ENCODE measurements around the gene WNT3.

WNT3 gene

DNA sequence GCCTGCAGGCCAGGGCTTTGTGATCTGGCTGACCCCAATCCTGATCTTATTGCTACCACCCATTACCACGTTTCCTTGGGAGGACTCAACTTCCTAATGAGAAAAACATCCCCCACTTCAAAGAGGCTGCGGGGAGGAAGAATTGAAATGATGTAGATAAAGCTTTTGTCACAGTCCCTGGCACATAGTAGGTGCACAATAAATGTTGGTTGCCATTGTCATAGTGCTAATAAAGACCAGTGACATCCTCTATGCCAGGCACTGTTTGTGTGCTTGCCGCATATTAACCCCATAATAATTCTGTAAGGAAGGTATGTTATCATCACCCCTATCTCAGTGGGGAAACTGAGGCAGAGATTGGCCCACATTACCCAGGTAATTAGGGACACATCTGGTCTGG lies 22.4 kb downstream of the WNT3 start (continued):
- TF ChIP-seq ZNF610 (tag by site-specific recombination; IDR thresholded peaks at IDR 0.05; ENCODE audit: borderline replicate concordance), result no peak
- TF ChIP-seq, protein P1, sequence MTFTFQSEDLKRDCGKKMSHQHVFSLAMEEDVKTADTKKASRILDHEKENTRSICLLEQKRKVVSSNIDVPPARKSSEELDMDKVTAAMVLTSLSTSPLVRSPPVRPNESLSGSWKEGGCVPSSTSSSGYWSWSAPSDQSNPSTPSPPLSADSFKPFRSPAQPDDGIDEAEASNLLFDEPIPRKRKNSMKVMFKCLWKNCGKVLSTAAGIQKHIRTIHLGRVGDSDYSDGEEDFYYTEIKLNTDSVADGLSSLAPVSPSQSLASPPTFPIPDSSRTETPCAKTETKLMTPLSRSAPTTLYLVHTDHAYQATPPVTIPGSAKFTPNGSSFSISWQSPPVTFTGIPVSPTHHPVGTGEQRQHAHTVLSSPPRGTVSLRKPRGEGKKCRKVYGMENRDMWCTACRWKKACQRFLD (tag by site-specific recombination; IDR thresholded peaks at IDR 0.05), result no peak
- no peak for TF ChIP-seq ZNF121 (tag by site-specific recombination; IDR thresholded peaks at IDR 0.05)
- TF ChIP-seq, protein P2, sequence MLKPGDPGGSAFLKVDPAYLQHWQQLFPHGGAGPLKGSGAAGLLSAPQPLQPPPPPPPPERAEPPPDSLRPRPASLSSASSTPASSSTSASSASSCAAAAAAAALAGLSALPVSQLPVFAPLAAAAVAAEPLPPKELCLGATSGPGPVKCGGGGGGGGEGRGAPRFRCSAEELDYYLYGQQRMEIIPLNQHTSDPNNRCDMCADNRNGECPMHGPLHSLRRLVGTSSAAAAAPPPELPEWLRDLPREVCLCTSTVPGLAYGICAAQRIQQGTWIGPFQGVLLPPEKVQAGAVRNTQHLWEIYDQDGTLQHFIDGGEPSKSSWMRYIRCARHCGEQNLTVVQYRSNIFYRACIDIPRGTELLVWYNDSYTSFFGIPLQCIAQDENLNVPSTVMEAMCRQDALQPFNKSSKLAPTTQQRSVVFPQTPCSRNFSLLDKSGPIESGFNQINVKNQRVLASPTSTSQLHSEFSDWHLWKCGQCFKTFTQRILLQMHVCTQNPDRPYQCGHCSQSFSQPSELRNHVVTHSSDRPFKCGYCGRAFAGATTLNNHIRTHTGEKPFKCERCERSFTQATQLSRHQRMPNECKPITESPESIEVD (tag by site-specific recombination; IDR thresholded peaks at IDR 0.05), result no peak
- no peak for TF ChIP-seq PRDM1 (tag by site-specific recombination; IDR thresholded peaks at IDR 0.05)
- TF ChIP-seq ZNF2 (tag by site-specific recombination; IDR thresholded peaks at IDR 0.05), result no peak
- no peak for TF ChIP-seq ZNF747 (tag by site-specific recombination; IDR thresholded peaks at IDR 0.05)
- no peak for TF ChIP-seq ZNF830 (tag by site-specific recombination; IDR thresholded peaks at IDR 0.05; ENCODE audit: low read depth)

DNA sequence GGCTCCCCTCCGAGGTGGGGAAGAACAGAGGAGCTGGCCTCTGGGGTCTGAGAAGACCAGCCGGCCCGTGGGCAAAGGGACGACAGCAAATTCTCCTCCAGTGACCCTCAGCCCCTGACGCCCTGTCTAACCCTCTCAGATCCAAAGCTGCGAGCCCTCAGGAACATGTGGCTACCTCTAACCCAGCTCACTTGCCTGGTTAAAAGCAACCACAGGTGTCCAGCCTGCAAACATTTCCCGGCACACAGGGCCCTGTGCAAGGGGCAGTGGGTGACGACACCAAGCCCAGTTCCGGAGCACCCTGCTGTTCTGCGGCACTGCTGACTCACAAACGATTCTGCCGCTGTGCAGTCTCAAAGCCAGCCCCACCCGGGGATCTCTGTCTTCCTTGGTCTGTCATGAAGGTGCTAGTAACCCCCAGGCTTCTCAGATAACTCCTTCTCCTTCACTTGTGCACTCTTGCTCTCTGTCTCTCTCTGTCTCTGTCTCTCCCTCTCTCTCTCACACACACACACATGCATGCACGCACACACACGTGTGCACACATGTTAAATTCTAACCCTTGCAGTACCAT lies 23.0 kb downstream of the WNT3 start:
- ChIA-PET POLR2A (interaction anchor here (1.1 kb wide), 1 partner anchor 12 kb away, joined by 3 read pairs; no protein-coding TSS in a partner anchor), CTCF (interaction anchor here (0.6 to 2.5 kb wide), 3 partner anchors 12 to 67 kb away, joined by 3 to 15 read pairs (median 3); no protein-coding TSS in a partner anchor)
- H3K27ac ChIP-seq (ENCODE audit: extremely low read depth, low read depth, low read length), result no peak overlapping the region
- no peaks in the 10 kb centered on the region for H3K9me3 ChIP-seq (ENCODE audit: control insufficient read depth, insufficient read depth, low read depth, low read length)
- no peaks in the 10 kb centered on the region for H3K4me1 ChIP-seq (ENCODE audit: control insufficient read depth, insufficient read depth, low read length)
- no peak overlapping the region for H3K4me3 ChIP-seq (ENCODE audit: low read depth, low read length)
- no peaks in the 10 kb centered on the region for H3K36me3 ChIP-seq (ENCODE audit: control insufficient read depth in 2 of 2, insufficient read depth in 1 of 2, low read length in 2 of 2)
- no peak for TF ChIP-seq ZNF155 (tag by site-specific recombination; IDR thresholded peaks at IDR 0.05)
- TF ChIP-seq, protein P3, sequence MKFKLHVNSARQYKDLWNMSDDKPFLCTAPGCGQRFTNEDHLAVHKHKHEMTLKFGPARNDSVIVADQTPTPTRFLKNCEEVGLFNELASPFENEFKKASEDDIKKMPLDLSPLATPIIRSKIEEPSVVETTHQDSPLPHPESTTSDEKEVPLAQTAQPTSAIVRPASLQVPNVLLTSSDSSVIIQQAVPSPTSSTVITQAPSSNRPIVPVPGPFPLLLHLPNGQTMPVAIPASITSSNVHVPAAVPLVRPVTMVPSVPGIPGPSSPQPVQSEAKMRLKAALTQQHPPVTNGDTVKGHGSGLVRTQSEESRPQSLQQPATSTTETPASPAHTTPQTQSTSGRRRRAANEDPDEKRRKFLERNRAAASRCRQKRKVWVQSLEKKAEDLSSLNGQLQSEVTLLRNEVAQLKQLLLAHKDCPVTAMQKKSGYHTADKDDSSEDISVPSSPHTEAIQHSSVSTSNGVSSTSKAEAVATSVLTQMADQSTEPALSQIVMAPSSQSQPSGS (tag by site-specific recombination; IDR thresholded peaks at IDR 0.05; ENCODE audit: low read depth), result no peak
- TF ChIP-seq ZNF184 (tag by site-specific recombination; IDR thresholded peaks at IDR 0.05), result no peak
- TF ChIP-seq ZNF629 (tag by site-specific recombination; IDR thresholded peaks at IDR 0.05), result peak; percentile 65
- peak; percentile 63 for TF ChIP-seq SCRT2 (tag by site-specific recombination; IDR thresholded peaks at IDR 0.05)
- TF ChIP-seq ZNF354C (tag by site-specific recombination; IDR thresholded peaks at IDR 0.05; ENCODE audit: borderline replicate concordance, low read depth), result no peak
- TF ChIP-seq, protein P4, sequence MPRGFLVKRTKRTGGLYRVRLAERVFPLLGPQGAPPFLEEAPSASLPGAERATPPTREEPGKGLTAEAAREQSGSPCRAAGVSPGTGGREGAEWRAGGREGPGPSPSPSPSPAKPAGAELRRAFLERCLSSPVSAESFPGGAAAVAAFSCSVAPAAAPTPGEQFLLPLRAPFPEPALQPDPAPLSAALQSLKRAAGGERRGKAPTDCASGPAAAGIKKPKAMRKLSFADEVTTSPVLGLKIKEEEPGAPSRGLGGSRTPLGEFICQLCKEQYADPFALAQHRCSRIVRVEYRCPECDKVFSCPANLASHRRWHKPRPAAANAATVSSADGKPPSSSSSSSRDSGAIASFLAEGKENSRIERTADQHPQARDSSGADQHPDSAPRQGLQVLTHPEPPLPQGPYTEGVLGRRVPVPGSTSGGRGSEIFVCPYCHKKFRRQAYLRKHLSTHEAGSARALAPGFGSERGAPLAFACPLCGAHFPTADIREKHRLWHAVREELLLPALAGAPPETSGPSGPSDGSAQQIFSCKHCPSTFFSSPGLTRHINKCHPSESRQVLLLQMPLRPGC (tag by site-specific recombination; IDR thresholded peaks at IDR 0.05), result no peak
- no peak for TF ChIP-seq ZNF19 (tag by site-specific recombination; IDR thresholded peaks at IDR 0.05; ENCODE audit: low read depth)
- no peak for TF ChIP-seq ZNF248 (tag by site-specific recombination; IDR thresholded peaks at IDR 0.05)
- TF ChIP-seq ZNF341 (tag by site-specific recombination; IDR thresholded peaks at IDR 0.05; ENCODE audit: low read depth), result 0 out of 2 replicates have a peak, but pooled peaks have one; percentile 26
- TF ChIP-seq ZNF423 (tag by site-specific recombination; IDR thresholded peaks at IDR 0.05), result 0 out of 2 replicates have a peak, but pooled peaks have one; percentile 23
- no peak for TF ChIP-seq ZNF133 (tag by site-specific recombination; IDR thresholded peaks at IDR 0.05)
- TF ChIP-seq ZNF747 (tag by site-specific recombination; IDR thresholded peaks at IDR 0.05), result no peak
- TF ChIP-seq, protein P5, sequence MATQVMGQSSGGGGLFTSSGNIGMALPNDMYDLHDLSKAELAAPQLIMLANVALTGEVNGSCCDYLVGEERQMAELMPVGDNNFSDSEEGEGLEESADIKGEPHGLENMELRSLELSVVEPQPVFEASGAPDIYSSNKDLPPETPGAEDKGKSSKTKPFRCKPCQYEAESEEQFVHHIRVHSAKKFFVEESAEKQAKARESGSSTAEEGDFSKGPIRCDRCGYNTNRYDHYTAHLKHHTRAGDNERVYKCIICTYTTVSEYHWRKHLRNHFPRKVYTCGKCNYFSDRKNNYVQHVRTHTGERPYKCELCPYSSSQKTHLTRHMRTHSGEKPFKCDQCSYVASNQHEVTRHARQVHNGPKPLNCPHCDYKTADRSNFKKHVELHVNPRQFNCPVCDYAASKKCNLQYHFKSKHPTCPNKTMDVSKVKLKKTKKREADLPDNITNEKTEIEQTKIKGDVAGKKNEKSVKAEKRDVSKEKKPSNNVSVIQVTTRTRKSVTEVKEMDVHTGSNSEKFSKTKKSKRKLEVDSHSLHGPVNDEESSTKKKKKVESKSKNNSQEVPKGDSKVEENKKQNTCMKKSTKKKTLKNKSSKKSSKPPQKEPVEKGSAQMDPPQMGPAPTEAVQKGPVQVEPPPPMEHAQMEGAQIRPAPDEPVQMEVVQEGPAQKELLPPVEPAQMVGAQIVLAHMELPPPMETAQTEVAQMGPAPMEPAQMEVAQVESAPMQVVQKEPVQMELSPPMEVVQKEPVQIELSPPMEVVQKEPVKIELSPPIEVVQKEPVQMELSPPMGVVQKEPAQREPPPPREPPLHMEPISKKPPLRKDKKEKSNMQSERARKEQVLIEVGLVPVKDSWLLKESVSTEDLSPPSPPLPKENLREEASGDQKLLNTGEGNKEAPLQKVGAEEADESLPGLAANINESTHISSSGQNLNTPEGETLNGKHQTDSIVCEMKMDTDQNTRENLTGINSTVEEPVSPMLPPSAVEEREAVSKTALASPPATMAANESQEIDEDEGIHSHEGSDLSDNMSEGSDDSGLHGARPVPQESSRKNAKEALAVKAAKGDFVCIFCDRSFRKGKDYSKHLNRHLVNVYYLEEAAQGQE (tag by site-specific recombination; IDR thresholded peaks at IDR 0.05), result peak; percentile 30; the same call in 1 of the 2 replicates
- TF ChIP-seq ZIC2 (tag by site-specific recombination; IDR thresholded peaks at IDR 0.05), result peak; percentile 82
- TF ChIP-seq, protein P6, sequence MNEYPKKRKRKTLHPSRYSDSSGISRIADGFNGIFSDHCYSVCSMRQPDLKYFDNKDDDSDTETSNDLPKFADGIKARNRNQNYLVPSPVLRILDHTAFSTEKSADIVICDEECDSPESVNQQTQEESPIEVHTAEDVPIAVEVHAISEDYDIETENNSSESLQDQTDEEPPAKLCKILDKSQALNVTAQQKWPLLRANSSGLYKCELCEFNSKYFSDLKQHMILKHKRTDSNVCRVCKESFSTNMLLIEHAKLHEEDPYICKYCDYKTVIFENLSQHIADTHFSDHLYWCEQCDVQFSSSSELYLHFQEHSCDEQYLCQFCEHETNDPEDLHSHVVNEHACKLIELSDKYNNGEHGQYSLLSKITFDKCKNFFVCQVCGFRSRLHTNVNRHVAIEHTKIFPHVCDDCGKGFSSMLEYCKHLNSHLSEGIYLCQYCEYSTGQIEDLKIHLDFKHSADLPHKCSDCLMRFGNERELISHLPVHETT (tag by site-specific recombination; IDR thresholded peaks at IDR 0.05), result no peak
- TF ChIP-seq ZNF121 (tag by site-specific recombination; IDR thresholded peaks at IDR 0.05), result no peak
- no peak for TF ChIP-seq MZF1 (tag by site-specific recombination; IDR thresholded peaks at IDR 0.05; ENCODE audit: borderline replicate concordance)
- TF ChIP-seq ZNF624 (tag by site-specific recombination; IDR thresholded peaks at IDR 0.05), result no peak
- TF ChIP-seq ZNF366 (tag by site-specific recombination; conservative IDR thresholded peaks at IDR 0.05), result peak; percentile 39; the same call in 1 of the 2 replicates
